ENCODE measurements around the gene L3MBTL4. TPM values are rescaled to one million over a fixed set of nuclear protein-coding genes. Genes with fewer than 3 reads are reported as not detected.

The L3MBTL4 gene
- total and polyA plus RNA-seq, 9 of the 15 experiments (the other 6 are each of a cell fraction or from before 2014, with no cell fraction given): not detected

DNA sequence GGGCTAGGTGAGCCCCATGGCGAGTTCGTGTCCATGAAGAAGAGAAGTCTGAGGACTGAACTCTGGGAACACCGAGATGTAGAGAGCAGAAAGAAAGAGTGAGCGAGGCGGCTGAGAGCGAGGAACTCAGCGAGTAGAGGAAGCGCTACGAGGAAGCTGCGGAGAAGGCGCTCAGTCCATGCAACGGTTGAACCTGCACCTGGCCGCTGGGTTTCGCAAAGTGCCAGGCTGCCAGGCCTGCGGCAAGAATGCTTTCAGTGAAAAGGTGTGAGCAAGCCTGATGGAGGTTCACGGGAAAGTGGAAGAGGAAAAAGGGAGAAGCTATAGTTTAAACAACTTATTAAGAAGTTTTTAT, 268.4 kb downstream of the L3MBTL4 start (continued):
- TF ChIP-seq FIP1L1 (IDR thresholded peaks at IDR 0.05; ENCODE audit: low read depth, low read length, poor library complexity, severe bottlenecking) (no peak), TSC22D4 (tag; IDR thresholded peaks at IDR 0.05) (no peak), GATAD2B (IDR thresholded peaks at IDR 0.05; ENCODE audit: borderline replicate concordance) (no peak), BRD4 (IDR thresholded peaks at IDR 0.05) (no peak), MAFF (IDR thresholded peaks at IDR 0.05; ENCODE audit: low read length) (no peak), SIN3B (IDR thresholded peaks at IDR 0.05; ENCODE audit: low read depth) (no peak), ZSCAN32 (CRISPR knock-in tag; IDR thresholded peaks at IDR 0.05) (no peak)
- TF ChIP-seq, protein P1, sequence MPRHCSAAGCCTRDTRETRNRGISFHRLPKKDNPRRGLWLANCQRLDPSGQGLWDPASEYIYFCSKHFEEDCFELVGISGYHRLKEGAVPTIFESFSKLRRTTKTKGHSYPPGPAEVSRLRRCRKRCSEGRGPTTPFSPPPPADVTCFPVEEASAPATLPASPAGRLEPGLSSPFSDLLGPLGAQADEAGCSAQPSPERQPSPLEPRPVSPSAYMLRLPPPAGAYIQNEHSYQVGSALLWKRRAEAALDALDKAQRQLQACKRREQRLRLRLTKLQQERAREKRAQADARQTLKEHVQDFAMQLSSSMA (CRISPR knock-in tag; IDR thresholded peaks at IDR 0.05): no peak

DNA sequence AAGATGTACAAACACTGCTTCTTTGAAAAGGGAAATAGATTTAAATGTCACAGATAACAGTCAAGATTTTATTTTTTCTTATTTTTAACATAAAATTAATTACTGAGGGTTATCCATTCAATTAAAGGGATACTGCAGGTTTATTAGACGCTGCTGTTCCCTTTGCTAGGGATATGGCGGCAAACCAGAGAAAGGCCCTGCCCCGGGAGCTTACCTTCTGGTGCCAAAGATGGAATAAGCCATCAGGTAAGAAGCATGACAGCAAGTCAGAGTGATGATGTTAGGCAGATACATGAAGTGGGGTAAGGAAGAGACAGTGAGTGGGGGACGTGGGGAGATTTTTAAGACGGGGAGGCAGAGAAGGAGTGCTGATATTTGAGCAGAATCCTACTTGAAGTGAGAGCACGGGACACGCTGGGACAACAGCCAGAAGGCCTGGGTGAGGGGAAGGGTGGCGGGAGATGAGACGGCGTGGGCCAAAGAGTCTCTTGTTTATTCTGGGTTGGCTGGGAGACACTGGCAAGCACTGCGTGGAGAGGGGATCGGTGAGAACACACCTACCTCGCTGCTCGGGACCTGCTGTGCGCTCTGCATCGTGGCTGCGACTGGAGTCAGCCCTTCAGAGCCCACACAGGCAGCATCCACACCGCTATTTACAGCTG, 268.9 kb downstream of the L3MBTL4 start:
- no peak for ATAC-seq
- Histone ChIP-seq H3K9me3 (replicated peaks; ENCODE audit: control insufficient read depth, insufficient read depth, low read depth, low read length) (no peaks in the 10 kb centered on the region), H3K9me1 (ENCODE audit: control insufficient read depth, insufficient read depth, low read length) (no peaks in the 10 kb centered on the region), H3K4me2 (ENCODE audit: insufficient read depth, low read length) (no peak overlapping the region), H3K27ac (ENCODE audit: extremely low read depth, low read depth, low read length) (no peak overlapping the region), H3K4me1 (replicated peaks in 1 of 2; ENCODE audit: control insufficient read depth in 2 of 2, insufficient read depth in 2 of 2, low read length in 2 of 2) (no peaks in the 10 kb centered on the region), H2AFZ (ENCODE audit: low read depth, low read length) (no peak overlapping the region), H3K9ac (ENCODE audit: insufficient read depth in 1 of 2, low read depth in 2 of 2, low read length in 2 of 2) (no peak overlapping the region), H3K79me2 (ENCODE audit: control insufficient read depth, insufficient read depth, low read length) (no peaks in the 10 kb centered on the region), H3K4me3 (no peak overlapping the region), H4K20me1 (replicated peaks; ENCODE audit: control insufficient read depth, insufficient read depth, low read length) (no peaks in the 10 kb centered on the region), H3K27me3 (ENCODE audit: control insufficient read depth in 2 of 2, insufficient read depth in 2 of 2, low read length in 2 of 2) (no peaks in the 10 kb centered on the region), H3K36me3 (ENCODE audit: control insufficient read depth, insufficient read depth, low read length) (no peaks in the 10 kb centered on the region)
- no TSS peak for BruUV-seq (replicated peaks)
- ChIA-PET CTCF (ENCODE audit: low intra/inter-chr PET ratio) (no interaction called here), POLR2A (no interaction called here)
- TF ChIP-seq HLTF (IDR thresholded peaks at IDR 0.05) (no peak), KLF1 (tag; IDR thresholded peaks at IDR 0.05) (no peak), TCF7L2 (IDR thresholded peaks at IDR 0.05; ENCODE audit: low read depth, low read length) (no peak)
- no peak for DNase-seq (ENCODE audit: extremely low read depth in 1 of 4, low spot score in 3 of 4)
- intact Hi-C loops (cut with micrococcal nuclease): no loop called here
- FAIRE-seq: no peak
- WGBS (ENCODE audit: insufficient coverage, low coverage, missing lambda C conversion rate): 0% methylated on average over 18 of the region's 18 CpGs
- in situ Hi-C loops (cut with MboI): no loop called here

All from K562 (cell line).